Stomach (tissue), 9 donors: ENCODE results near the gene RARRES2. TPM values are rescaled to one million over a fixed set of nuclear protein-coding genes. Genes with fewer than 3 reads are reported as not detected.
"Not testable (repeated sequence)": the region's sequence is repeated elsewhere in the genome, so short reads cannot be mapped to it uniquely, and the experiment has no call there.

Source experiments
- DNase-seq, 2 donors: peaks; one replicate each; pipeline versions ENCODE4 v3.0.0 to v3.0.0-alpha.2; 2013 to 2019
- H3K27ac ChIP-seq, 5 donors: fragments of 200-600 bp in 4 of 5; sonication (generic) in 4 of 5; one replicate each; pipeline ENCODE4 v1.5.1; 2013 to 2019; ENCODE audit warnings: mild to moderate bottlenecking in 1 of 5, moderate library complexity in 1 of 5
- H3K27me3 ChIP-seq, 3 donors: fragments of 200-600 bp; sonication (generic); one replicate each; pipeline ENCODE4 v1.5.1; 2017 to 2019; ENCODE audit warnings: mixed run types in 1 of 3
- H3K36me3 ChIP-seq, 4 donors: fragments of 200-600 bp; sonication (generic); 1 replicate in 3 of 4; 2 replicates in 1 of 4; pipeline ENCODE4 v1.5.1; 2016 to 2019
- H3K4me1 ChIP-seq, 4 donors: fragments of 200-600 bp; sonication (generic); one replicate each; pipeline ENCODE4 v1.5.1; 2016 to 2019
- H3K4me3 ChIP-seq, 4 donors: fragments of 200-600 bp; sonication (generic) in 3 of 4; one replicate each; pipeline ENCODE4 v1.5.1; 2016 to 2019; ENCODE audit warnings: mild to moderate bottlenecking in 1 of 4
- H3K9me3 ChIP-seq, 4 donors: fragments of 200-600 bp; sonication (generic); one replicate each; pipeline ENCODE4 v1.5.1; 2016 to 2019
- WGBS, 5 donors: extraction: QIAGEN DNeasy Blood & Tissue Kit in 3 of 5; methylation state at CpG; one replicate each; pipeline versions ENCODE4 v1.1.5 to v1.1.7; 2013 to 2018; 5-methylcytosine and 5-hydroxymethylcytosine counted together
- intact Hi-C: fragments of 100-400 bp; cut with DNase I; formaldehyde crosslinking; loops from one replicate; pipeline ENCODE4 v1.15.1; 2023; ENCODE audit warnings: low total_unique reads
- polyA plus RNA-seq, 3 donors: library from polyadenylated mRNA; stranded (reverse); fragments of 200-250 nt; gene quantifications; one replicate each; pipeline ENCODE4 v1.2.3, GENCODE V29; 2013
- total RNA-seq, 5 donors: library from RNA; depleted of rRNA; stranded (reverse); fragments of >200 nt; gene quantifications; one replicate each; pipeline versions ENCODE4 v1.1.0 to v1.2.3, GENCODE V29; 2014 to 2016
- donor health status: healthy with polysubstance abuse.
- donor health status: Bipolar disorder and iron deficiency.
- donor health status: healthy.

Gene RARRES2
- total and polyA plus RNA-seq, 8 donors = 33.5 to 244 (median 126) TPM

- H3K4me3 ChIP-seq, H3K27ac ChIP-seq, H3K4me1 ChIP-seq, H3K9me3 ChIP-seq, H3K27me3 ChIP-seq, intact Hi-C loops, H3K36me3 ChIP-seq, DNase-seq: not testable (repeated sequence)
- WGBS, 5 donors = 22 to 67% (median 56%) methylated on average over 1 of the region's 1 CpG
Measured at GRCh38 chr7:150302908-150303310, 38.5 kb downstream of the RARRES2 start.

DNA sequence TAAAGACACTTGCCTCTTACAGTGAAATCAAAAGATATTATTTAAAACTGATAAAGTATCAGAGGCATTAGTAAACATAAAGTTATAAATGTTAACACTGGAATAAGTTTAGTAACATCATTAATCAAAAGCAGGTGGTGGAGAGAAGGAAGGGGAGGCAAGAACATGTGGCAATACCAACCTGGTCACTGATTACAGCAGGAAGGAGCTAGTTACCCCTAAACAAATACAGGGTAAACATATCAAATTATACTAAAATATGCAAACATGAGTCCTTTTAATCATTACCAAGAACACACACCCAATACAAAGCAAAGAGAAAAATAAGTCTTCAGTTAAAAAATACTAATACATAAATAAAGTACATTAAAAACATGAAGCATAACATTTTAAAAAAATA lies 43.5 kb downstream of the RARRES2 start:
- intact Hi-C loops = loop anchor here (10.0 kb wide), 1 partner anchor 127 kb away; no protein-coding TSS in a partner anchor
- not testable (repeated sequence) for H3K27ac ChIP-seq, DNase-seq, H3K9me3 ChIP-seq, H3K4me3 ChIP-seq, H3K36me3 ChIP-seq, H3K4me1 ChIP-seq, H3K27me3 ChIP-seq

- WGBS, 5 donors = 74 to 90% (median 83%) methylated on average over 6 to 9 of the region's 10 CpGs
- not testable (repeated sequence) for H3K4me3 ChIP-seq, H3K27me3 ChIP-seq, H3K27ac ChIP-seq, H3K9me3 ChIP-seq, H3K4me1 ChIP-seq, DNase-seq, H3K36me3 ChIP-seq
- intact Hi-C loops = loop anchor here (10.0 kb wide), 1 partner anchor 128 kb away; no protein-coding TSS in a partner anchor
Measured at GRCh38 chr7:150296802-150297201, 44.6 kb downstream of the RARRES2 start.

DNA sequence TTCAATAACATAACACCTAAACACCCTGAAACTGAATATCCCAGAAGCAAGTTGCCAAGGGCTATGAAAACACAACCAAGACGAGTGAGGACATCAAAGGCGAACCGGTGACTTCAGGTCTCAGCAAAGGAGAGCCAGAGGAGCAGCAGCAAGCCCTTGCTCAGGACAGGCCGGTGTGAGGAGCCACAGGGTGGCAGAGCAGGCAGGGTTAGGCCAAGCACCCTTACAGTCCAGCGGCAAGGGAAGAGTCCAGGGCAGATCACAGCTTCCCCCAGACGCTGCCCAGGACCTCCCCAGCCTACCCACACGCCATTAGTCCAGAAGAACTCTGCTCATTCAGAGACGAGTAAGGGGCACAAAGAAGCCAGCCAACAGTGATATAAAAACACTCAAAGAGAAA lies 45.8 kb downstream of the RARRES2 start:
- not testable (repeated sequence) for H3K27ac ChIP-seq, H3K4me3 ChIP-seq, H3K4me1 ChIP-seq, H3K27me3 ChIP-seq, H3K9me3 ChIP-seq, H3K36me3 ChIP-seq, DNase-seq
- 38 to 82% (median 74%) methylated on average over 1 to 3 of the region's 8 CpGs; no CpG with 5 or more reads in 1 of the 5 donors for WGBS, 5 donors
- intact Hi-C loops = loop anchor here (10.0 kb wide), 1 partner anchor 129 kb away; no protein-coding TSS in a partner anchor

GRCh38 chr7:150295027-150295426 lies 46.4 kb downstream of the RARRES2 start:
- intact Hi-C loops = loop anchor here (10.0 kb wide), 1 partner anchor 130 kb away; no protein-coding TSS in a partner anchor

GRCh38 chr7:150290317-150290716 lies 51.1 kb downstream of the RARRES2 start:
- not testable (repeated sequence) for H3K9me3 ChIP-seq, H3K36me3 ChIP-seq, H3K4me3 ChIP-seq, H3K4me1 ChIP-seq, H3K27me3 ChIP-seq, H3K27ac ChIP-seq, DNase-seq
- intact Hi-C loops = loop anchor here (10.0 kb wide), 1 partner anchor 134 kb away; no protein-coding TSS in a partner anchor
- WGBS, 5 donors = 60 to 75% (median 67%) methylated on average over 6 of the region's 6 CpGs

More at GRCh38 chr7:150295027-150295426, 46.4 kb downstream of the RARRES2 start:
- H3K9me3 ChIP-seq, H3K4me1 ChIP-seq, H3K4me3 ChIP-seq, H3K27ac ChIP-seq, DNase-seq, H3K27me3 ChIP-seq, H3K36me3 ChIP-seq: not testable (repeated sequence)
- WGBS, 5 donors = 83 to 93% (median 90%) methylated on average over 8 of the region's 8 CpGs

- intact Hi-C loops, DNase-seq, H3K4me1 ChIP-seq, H3K27me3 ChIP-seq, H3K4me3 ChIP-seq, H3K9me3 ChIP-seq, H3K27ac ChIP-seq, H3K36me3 ChIP-seq: not testable (repeated sequence)
- WGBS, 5 donors = 94 to 98% (median 96%) methylated on average over 4 to 5 of the region's 6 CpGs
Measured at GRCh38 chr7:150288816-150289215, 52.6 kb downstream of the RARRES2 start.

Other genes starting within 250 kb of the RARRES2 start
- gene LRRC61, start 18.3 kb downstream of the RARRES2 start, total RNA-seq = 10 to 100 TPM in 3 of 5 donors, not detected in 2; 11.6 to 15.9 (median 14.2) TPM
- gene LRRC61, start 18.3 kb downstream of the RARRES2 start, polyA plus RNA-seq = 1 to 10 TPM; 5.6 to 7.6 (median 7.4) TPM
- gene ACTR3C, start 18.1 kb downstream of the RARRES2 start, total RNA-seq = 10 to 100 TPM in 3 of 5 donors, 1 to 10 TPM in 2; 2.3 to 68.7 (median 16.2) TPM
- gene ACTR3C, start 18.1 kb downstream of the RARRES2 start, polyA plus RNA-seq = 10 to 100 TPM in 1 of 3 donors, 1 to 10 TPM in 2; 3.1 to 10.1 (median 7.0) TPM
- gene REPIN1, start 27.2 kb upstream of the RARRES2 start, total RNA-seq = 100 to 1,000 TPM in 3 of 5 donors, 10 to 100 TPM in 2; 44.2 to 298 (median 104) TPM
- 10 to 100 TPM; 35.9 to 41.5 (median 36.4) TPM for gene REPIN1, start 27.2 kb upstream of the RARRES2 start, polyA plus RNA-seq
- gene ZNF775, start 37.7 kb upstream of the RARRES2 start, total RNA-seq = 10 to 100 TPM in 2 of 5 donors, 1 to 10 TPM in 1, not detected in 2; 2.0 to 17.0 (median 14.8) TPM
- 1 to 10 TPM; 1.8 to 2.6 (median 2.4) TPM for gene ZNF775, start 37.7 kb upstream of the RARRES2 start, polyA plus RNA-seq
- 1 to 10 TPM in 2 of 5 donors, under 1 TPM in 3; under 0.01 to 8.3 (median 0.29) TPM for gene GIMAP8, start 109.0 kb upstream of the RARRES2 start, total RNA-seq
- gene GIMAP8, start 109.0 kb upstream of the RARRES2 start, polyA plus RNA-seq = 1 to 10 TPM; 2.8 to 3.2 (median 2.9) TPM
- gene GIMAP7, start 173.2 kb upstream of the RARRES2 start, total RNA-seq = 10 to 100 TPM in 2 of 5 donors, 1 to 10 TPM in 2, not detected in 1; 1.2 to 13.0 (median 7.5) TPM
- 10 to 100 TPM in 2 of 3 donors, 1 to 10 TPM in 1; 9.0 to 15.9 (median 14.8) TPM for gene GIMAP7, start 173.2 kb upstream of the RARRES2 start, polyA plus RNA-seq
- gene GIMAP4, start 225.8 kb upstream of the RARRES2 start, total RNA-seq = 10 to 100 TPM in 3 of 5 donors, under 1 TPM in 1, not detected in 1; 0.89 to 79.9 (median 19.7) TPM
- gene GIMAP4, start 225.8 kb upstream of the RARRES2 start, polyA plus RNA-seq = 10 to 100 TPM; 11.2 to 16.6 (median 12.2) TPM